Measurements from ENCODE around the gene CAMSAP1.

Gene CAMSAP1

GRCh38 chr9:135827866-135828580 is 79.3 kb downstream of the CAMSAP1 start:
- peak; percentile 53 for DNase-seq

DNA sequence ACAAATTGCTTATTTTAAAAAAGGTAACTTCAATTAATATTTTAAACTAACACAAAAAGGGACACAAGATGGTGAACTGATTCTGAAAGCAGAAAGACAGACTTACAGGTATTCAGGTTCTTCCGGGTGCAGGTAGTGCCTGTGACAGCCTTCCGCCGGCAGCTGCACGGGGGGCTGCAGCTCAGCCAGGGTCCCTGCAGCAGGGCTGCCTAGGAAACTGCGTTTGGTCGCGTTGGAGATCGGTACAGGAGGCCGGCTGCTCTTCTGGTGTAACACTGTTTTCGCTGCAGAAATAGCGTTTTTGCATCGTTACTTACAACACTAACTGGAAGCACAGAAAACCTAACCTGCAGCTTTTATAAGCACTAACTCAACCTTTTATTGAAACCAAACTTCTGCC is 80.0 kb downstream of the CAMSAP1 start:
- no peak for DNase-seq

GRCh38 chr9:135826188-135826545 is 81.2 kb downstream of the CAMSAP1 start:
- no peak for DNase-seq

DNA sequence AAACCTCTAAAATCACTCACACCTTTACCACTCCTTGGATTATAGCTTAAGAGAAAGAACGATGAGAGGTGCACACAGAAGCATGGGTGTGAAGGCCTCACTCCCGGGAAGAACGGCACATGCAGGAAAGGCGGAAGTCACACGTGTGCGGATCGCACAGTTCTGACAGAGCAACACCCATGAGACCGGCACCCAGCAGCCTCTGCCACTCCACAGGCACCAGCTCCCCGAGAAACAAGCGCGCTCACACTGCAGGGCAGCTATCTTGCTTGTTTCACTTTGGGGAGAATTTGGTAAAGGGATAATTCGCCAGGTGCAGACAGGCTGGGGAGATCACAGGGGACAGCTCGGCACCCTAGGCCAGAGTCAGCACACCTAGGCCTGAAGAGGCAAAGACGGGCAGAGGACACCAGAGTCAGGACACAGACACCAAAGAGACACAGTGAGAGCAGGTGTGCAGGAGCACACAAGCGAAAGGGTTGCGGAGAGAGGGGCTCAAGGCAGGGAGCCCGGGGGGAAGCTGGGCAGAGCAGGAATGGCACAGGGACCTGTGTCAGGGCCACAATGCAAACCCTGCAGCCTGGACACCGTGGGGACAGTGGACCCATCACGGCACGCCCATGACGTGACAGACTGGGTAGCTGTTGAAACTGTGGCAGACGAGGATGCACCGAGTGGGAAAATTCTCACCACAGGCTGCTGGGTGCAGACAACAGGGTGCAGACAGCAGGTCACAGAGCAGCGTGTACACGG is 81.7 kb downstream of the CAMSAP1 start:
- DNase-seq, result no peak

GRCh38 chr9:135823036-135823435 is 84.3 kb downstream of the CAMSAP1 start:
- no peak for DNase-seq

- DNase-seq, result no peak
Measured at GRCh38 chr9:135822374-135822755, 85.0 kb downstream of the CAMSAP1 start.

- DNase-seq, result no peak
Measured at GRCh38 chr9:135821733-135822373, 85.5 kb downstream of the CAMSAP1 start.

DNA sequence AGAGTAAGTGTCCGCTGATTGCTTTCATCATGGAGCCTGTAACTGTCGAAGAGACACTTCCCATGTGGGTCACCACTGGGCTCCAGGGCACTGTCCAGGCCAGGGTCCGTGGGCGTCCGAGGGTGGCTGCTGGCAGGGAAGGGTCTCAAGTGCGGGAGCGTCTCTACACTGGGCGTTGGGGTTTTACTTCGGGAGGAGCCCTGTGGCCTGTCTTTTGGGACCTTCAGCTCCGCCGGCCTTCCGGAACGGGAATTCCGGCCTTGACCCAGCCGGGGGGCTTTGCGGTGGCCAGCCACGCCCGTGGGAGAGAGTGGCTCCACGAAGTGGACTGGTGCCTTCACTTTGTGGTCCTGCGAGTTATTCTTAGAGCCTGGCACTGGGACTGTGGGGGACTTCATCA is 86.2 kb downstream of the CAMSAP1 start:
- DNase-seq, result no peak

- DNase-seq, result no peak
Measured at GRCh38 chr9:135820661-135821060, 86.7 kb downstream of the CAMSAP1 start.

DNA sequence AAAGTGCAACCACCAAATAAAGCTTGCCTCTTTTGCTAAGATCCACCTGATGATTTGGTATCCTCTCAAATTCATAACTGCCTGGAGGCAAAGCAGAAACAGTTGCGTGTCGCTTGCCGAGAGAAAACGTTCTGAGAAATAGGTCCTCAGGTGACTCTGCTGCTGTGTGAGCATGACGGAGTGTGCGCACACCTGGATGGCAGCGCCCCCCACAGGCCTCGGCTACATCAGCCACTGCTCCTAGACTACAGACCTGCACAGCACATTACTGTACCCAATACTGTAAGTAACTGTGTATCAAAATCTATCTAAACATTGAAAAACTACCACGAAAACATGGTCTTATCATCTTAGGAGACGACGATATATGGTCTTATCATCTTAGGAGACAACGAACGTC is 87.4 kb downstream of the CAMSAP1 start:
- DNase-seq, result no peak

GRCh38 chr9:135818718-135819475 is 88.4 kb downstream of the CAMSAP1 start:
- DNase-seq, result no peak

DNA sequence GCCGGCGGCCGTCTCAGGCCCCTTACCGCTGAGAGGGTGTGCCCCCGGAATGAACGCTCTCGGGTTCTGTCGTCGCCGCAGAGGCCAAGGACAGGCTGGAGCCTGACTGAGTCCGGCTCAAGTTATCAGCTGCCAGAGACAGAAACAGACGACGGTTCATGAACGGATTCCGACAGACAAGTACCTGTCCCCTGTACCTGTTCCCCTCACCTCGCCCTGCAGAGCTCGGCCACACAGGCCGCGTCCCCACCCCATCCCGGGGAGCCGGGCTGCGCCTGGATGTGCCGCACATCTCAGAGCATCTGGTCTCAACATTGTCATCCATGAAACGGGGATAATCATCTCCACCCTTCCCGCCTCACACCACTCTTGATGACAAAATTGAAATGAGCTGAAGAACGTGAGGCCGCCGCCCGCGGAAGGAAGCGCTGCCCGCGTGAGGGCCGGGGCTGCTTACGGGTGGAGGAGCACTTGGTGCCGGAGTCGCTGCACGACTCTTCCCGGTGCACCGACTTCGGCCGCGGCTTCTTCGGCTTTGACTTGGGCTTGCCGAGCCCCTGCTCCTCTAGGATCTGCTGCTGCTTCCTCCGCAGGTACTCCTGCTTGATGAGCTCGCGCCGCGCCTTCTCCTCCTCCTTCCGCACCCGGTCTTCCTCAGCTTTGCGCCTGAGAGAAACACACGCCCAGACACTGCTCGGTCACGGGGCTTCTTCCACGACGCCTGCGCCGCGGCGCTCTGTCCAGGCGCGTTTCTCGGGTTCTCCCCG is 89.2 kb downstream of the CAMSAP1 start:
- no peak for DNase-seq

DNA sequence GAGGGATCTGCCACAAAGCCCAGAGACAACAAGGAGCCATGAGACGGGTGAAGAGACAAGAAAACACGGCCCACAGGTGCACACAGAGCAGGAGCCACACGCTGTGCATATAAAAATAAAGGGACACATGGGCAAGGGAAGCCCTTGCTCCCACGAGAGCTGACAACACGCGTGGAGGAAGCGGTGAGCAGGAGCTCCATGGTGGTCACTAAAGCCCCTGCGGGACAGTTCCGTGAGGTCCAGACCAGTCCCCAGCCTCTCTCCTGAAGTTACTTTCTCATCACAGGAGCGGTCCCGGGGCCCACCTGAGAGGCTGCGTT is 90.7 kb downstream of the CAMSAP1 start:
- DNase-seq, result no peak

- DNase-seq, result no peak
Measured at GRCh38 chr9:135815830-135816650, 91.3 kb downstream of the CAMSAP1 start.

DNA sequence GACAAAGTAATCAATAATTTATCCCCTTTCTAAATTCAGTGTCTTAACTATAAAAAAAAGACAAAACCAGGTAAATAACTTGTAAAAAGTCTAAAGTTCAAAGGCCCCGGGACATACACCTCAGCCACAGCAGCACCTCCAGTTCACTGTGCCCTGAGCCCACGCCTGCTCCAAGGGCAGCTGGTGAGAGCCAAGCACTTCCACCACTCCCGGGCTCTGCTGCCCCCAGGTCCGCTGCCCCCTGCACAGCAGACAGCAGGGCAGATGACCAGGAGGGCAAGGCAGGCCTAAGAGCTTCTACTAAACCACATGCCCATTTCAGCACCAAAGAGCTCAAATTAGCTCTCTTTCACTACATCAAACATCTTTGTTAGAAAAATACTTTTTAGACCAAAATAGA is 91.9 kb downstream of the CAMSAP1 start:
- DNase-seq, result no peak

- DNase-seq, result no peak
Measured at GRCh38 chr9:135814421-135815095, 92.8 kb downstream of the CAMSAP1 start.

DNA sequence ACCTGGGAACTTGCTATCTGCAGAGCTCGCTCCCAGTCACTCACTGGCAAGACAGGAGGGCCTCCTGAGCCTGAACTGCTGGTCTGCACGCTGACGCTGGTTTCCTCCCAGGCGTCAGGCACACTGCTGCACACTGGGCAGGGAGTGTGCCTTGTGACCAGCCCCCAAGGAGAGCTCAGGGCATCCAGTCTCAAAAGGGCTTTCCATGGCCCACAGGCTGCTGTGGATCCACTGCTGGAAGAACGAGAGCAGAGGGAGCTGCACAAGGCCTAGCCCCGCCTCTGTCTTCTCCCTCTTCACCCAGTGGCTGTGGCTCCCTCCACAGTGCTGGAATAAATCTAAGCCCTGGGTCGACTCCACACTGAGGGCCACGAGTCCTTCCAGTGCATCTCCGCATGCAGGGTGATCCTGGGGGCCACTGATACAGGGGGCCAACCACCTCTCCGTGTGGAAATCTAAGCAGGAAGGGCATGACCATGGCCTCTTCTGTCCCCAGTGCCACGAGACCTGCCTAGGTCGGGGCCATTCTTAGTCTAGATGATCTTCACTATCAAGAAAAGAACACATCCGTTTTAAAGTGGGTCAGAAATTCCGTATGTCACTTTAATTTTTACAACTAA is 93.6 kb downstream of the CAMSAP1 start:
- DNase-seq, result no peak

- no peak for DNase-seq
Measured at GRCh38 chr9:135812961-135813360, 94.4 kb downstream of the CAMSAP1 start.

GRCh38 chr9:135811801-135812200 is 95.5 kb downstream of the CAMSAP1 start:
- no peak for DNase-seq

GRCh38 chr9:135810806-135811575 is 96.4 kb downstream of the CAMSAP1 start:
- DNase-seq, result no peak
